Measurements from ENCODE around the gene NEURL2. TPM values are rescaled to one million over a fixed set of nuclear protein-coding genes. Genes with fewer than 3 reads are reported as not detected.
"Not testable (repeated sequence)": the region's sequence is repeated elsewhere in the genome, so short reads cannot be mapped to it uniquely, and the experiment has no call there.

The NEURL2 gene
- total RNA-seq, 4 donors from 2014 or later = 6.5 to 12.9 (median 9.5) TPM

DNA sequence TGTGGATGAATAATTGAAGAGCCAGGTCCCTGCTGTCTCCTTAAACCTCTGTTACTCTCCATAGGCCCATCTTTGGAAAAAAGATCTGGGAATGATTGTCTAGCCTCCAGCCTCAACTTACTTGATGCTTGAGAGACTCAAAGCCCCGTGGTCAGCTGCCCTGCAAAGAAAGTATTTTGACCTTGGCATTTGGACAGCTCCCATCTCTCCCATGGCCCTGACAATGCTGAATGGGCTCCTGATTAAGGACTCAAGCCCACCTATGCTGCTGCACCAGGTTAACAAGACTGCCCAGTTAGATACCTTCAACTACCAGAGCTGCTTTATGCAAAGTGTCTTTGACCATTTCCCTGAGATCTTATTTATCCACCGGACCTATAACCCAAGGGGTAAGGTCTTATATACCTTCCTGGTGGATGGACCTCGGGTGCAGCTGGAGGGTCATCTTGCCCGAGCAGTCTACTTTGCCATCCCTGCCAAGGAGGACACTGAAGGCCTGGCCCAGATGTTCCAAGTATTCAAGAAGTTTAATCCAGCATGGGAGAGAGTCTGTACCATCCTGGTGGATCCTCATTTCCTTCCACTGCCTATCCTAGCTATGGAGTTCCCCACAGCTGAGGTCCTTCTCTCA, 8.4 kb downstream of the NEURL2 start:
- intact Hi-C loops (cut with DNase I; ENCODE audit: low total_unique reads) = no loop called here
- 74 to 89% methylated on average over 4 of the region's 4 CpGs for WGBS, 2 donors
- no peak overlapping the region for H3K4me3 ChIP-seq (ENCODE audit: low read depth, poor library complexity, severe bottlenecking)
- no peak for TF ChIP-seq CTCF (IDR thresholded peaks at IDR 0.05)
- TF ChIP-seq POLR2A (IDR thresholded peaks at IDR 0.05) = no peak
- DNase-seq (ENCODE audit: low spot score in 2 of 2) = no peak

- peak; percentile 100 for DNase-seq (ENCODE audit: low spot score in 2 of 2)
- intact Hi-C loops (cut with DNase I; ENCODE audit: low total_unique reads) = no loop called here
- WGBS, 2 donors = 1% methylated on average over 23 of the region's 23 CpGs
- peak in 1 of 3 donors; percentile 21 for TF ChIP-seq CTCF (IDR thresholded peaks at IDR 0.05)
- no peak for TF ChIP-seq POLR2A (IDR thresholded peaks at IDR 0.05)
- peak within 1 kb of the TSS; percentile 41 for H3K4me3 ChIP-seq (ENCODE audit: low read depth, poor library complexity, severe bottlenecking)
Measured at GRCh38 chr20:45880988-45881788, 9.8 kb downstream of the NEURL2 start, which contains the start of gene ZSWIM1. Gene ZSWIM1 (plus strand): TSS chr20:45881227. CDS start chr20:45882593, 1,366 bp downstream.

GRCh38 chr20:45878076-45878761, 12.8 kb downstream of the NEURL2 start:
- WGBS, 2 donors = 41 to 78% methylated on average over 5 to 8 of the region's 13 CpGs
- no peak for TF ChIP-seq POLR2A (IDR thresholded peaks at IDR 0.05)
- intact Hi-C loops (cut with DNase I; ENCODE audit: low total_unique reads) = no loop called here
- DNase-seq (ENCODE audit: low spot score in 2 of 2) = no peak
- H3K4me3 ChIP-seq (ENCODE audit: low read depth, poor library complexity, severe bottlenecking) = no peak overlapping the region

DNA sequence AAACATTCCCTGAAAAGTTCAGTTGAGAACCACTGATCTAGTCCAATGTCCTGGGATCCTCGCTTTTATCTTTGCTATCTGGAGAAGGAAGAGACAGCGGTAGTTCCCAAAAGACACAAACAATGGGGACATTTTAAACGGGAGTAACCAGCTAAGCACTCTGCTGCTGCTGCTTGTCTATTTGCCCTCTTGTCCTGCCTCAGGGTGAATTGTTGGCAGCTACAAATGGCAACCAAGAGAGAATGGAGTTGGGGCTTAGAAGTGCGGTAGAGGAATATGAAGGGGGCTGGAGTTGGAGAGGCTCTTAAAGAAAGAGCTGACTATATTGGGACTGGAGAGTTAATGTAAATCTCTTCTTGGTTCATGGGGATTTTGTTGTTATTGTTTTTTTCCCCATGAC, 16.4 kb downstream of the NEURL2 start:
- WGBS, 2 donors = 66 to 67% methylated on average over 4 of the region's 4 CpGs
- TF ChIP-seq CTCF (IDR thresholded peaks at IDR 0.05) = no peak
- no peak for TF ChIP-seq POLR2A (IDR thresholded peaks at IDR 0.05)
- H3K4me3 ChIP-seq (ENCODE audit: low read depth, poor library complexity, severe bottlenecking) = no peak overlapping the region
- no peak for DNase-seq (ENCODE audit: low spot score in 2 of 2)
- intact Hi-C loops (cut with DNase I; ENCODE audit: low total_unique reads) = no loop called here

DNA sequence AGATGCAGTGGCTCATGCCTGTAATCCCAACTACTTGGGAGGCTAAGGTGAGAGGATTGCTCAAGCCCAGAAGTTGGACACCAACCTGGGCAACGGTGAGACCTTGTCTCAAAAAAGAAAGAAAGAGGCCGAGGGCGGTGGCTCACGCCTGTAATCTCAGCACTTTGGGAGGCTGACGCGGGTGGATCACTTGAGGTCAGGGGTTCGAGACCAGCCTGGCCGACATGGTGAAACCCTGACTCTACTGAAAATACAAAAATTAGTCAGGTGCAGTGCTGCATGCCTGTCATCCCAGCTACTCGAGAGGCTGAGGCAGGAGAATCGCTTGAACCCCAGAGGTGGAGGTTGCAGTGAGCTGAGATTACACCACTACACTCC, 16.9 kb downstream of the NEURL2 start:
- H3K4me3 ChIP-seq (ENCODE audit: low read depth, poor library complexity, severe bottlenecking); intact Hi-C loops (cut with DNase I; ENCODE audit: low total_unique reads); DNase-seq (ENCODE audit: low spot score in 2 of 2): not testable (repeated sequence)
- WGBS, 2 donors = 90 to 95% methylated on average over 10 of the region's 10 CpGs

GRCh38 chr20:45873409-45874103, 17.5 kb downstream of the NEURL2 start:
- intact Hi-C loops (cut with DNase I; ENCODE audit: low total_unique reads) = no loop called here
- 81 to 84% methylated on average over 1 of the region's 1 CpG for WGBS, 2 donors

More at GRCh38 chr20:45873409-45874103, 17.5 kb downstream of the NEURL2 start:
- no peak for TF ChIP-seq CTCF (IDR thresholded peaks at IDR 0.05)
- TF ChIP-seq POLR2A (IDR thresholded peaks at IDR 0.05) = no peak
- DNase-seq (ENCODE audit: low spot score in 2 of 2) = no peak
- H3K4me3 ChIP-seq (ENCODE audit: low read depth, poor library complexity, severe bottlenecking) = no peak overlapping the region

Data from lower leg skin (tissue), 4 donors.